SK-N-SH (cell line): ENCODE measurements around the gene FBXO31.

Experiments
- CHD2 ChIP-seq: fragments of 150-350 bp; IDR thresholded peaks from 2 replicates; pipeline ENCODE4 v1.6.1; 2018; ENCODE audit warnings: low read length; ENCODE audit not compliant: partially characterized antibody
- GABPA ChIP-seq: IDR thresholded peaks from 2 replicates; pipeline ENCODE4 v1.4.0; 2012; ENCODE audit warnings: low read depth, mild to moderate bottlenecking
- MEF2A ChIP-seq: IDR thresholded peaks from 2 replicates; pipeline ENCODE4 v1.4.0; 2012; ENCODE audit warnings: low read depth, borderline replicate concordance
- MXI1 ChIP-seq: IDR thresholded peaks from 2 replicates; pipeline ENCODE4 v1.6.1; 2012; ENCODE audit warnings: mild to moderate bottlenecking, low read depth, low read length, improper control_type of control experiment
- POLR2AphosphoS5 ChIP-seq: IDR thresholded peaks from 2 replicates; pipeline ENCODE4 v1.6.1; 2012; ENCODE audit warnings: low read depth, low read length
- RAD21 ChIP-seq: IDR thresholded peaks from 2 replicates; pipeline ENCODE4 v1.6.1; 2012; ENCODE audit warnings: mild to moderate bottlenecking, low read length
- RCOR1 ChIP-seq: fragments of 150-350 bp; IDR thresholded peaks from 2 replicates; pipeline ENCODE4 v1.6.1; 2017; ENCODE audit warnings: antibody characterized with exemption, low read length
- SIN3A ChIP-seq: IDR thresholded peaks from 2 replicates; pipeline ENCODE4 v1.6.1; 2012; ENCODE audit warnings: low read depth, mild to moderate bottlenecking, low read length, moderate library complexity, borderline replicate concordance
- TCF12 ChIP-seq: IDR thresholded peaks from 2 replicates; pipeline ENCODE4 v1.4.0; 2012
- TF ChIP-seq, protein P1 (sequence below): fragments of 200-600 bp; sonication (generic); IDR thresholded peaks from 2 replicates; pipeline ENCODE4 v1.6.1; 2017; ENCODE audit warnings: antibody characterized with exemption, mild to moderate bottlenecking, moderate library complexity
- TF ChIP-seq, protein P2 (sequence below): IDR thresholded peaks from 2 replicates; pipeline ENCODE4 v1.4.0; 2012; ENCODE audit warnings: low read depth, borderline replicate concordance
- TF ChIP-seq, protein P3 (sequence below): fragments of 150-350 bp; IDR thresholded peaks from 2 replicates; pipeline ENCODE4 v1.6.1; 2017; ENCODE audit warnings: antibody characterized with exemption, low read length, low read depth, borderline replicate concordance
- TF ChIP-seq, protein P4 (sequence below): IDR thresholded peaks from 2 replicates; pipeline ENCODE4 v1.4.0; 2012; ENCODE audit warnings: low read depth
- TF ChIP-seq, protein P5 (sequence below): fragments of 150-350 bp; IDR thresholded peaks from 2 replicates; pipeline ENCODE4 v1.6.1; 2016; ENCODE audit warnings: mild to moderate bottlenecking, low read depth, low read length

DNA sequence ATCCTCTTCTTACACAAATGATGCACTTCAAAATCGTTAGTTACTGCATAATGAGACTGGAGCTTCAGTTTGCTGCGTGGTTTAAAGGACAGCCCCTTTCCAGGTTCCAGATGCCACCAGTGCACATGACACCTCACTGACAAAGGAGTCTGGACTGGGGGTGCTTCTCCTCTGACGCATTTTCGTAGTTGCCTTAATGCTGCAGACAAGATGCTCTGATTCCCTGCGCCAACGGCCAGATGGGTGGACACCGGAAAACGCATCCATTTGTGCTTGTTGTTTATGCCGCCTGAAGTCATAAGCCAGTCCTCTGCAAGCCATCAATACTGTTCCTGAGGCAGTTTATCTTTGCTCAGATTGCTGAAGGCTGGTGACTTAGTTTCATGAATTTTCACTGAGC, 16.0 kb downstream of the FBXO31 start:
- TF ChIP-seq MXI1 (no peak), MEF2A (no peak), SIN3A (no peak), GABPA (no peak), TCF12 (no peak), RCOR1 (no peak), RAD21 (no peak), POLR2AphosphoS5 (no peak), CHD2 (no peak)
- TF ChIP-seq, protein P1, sequence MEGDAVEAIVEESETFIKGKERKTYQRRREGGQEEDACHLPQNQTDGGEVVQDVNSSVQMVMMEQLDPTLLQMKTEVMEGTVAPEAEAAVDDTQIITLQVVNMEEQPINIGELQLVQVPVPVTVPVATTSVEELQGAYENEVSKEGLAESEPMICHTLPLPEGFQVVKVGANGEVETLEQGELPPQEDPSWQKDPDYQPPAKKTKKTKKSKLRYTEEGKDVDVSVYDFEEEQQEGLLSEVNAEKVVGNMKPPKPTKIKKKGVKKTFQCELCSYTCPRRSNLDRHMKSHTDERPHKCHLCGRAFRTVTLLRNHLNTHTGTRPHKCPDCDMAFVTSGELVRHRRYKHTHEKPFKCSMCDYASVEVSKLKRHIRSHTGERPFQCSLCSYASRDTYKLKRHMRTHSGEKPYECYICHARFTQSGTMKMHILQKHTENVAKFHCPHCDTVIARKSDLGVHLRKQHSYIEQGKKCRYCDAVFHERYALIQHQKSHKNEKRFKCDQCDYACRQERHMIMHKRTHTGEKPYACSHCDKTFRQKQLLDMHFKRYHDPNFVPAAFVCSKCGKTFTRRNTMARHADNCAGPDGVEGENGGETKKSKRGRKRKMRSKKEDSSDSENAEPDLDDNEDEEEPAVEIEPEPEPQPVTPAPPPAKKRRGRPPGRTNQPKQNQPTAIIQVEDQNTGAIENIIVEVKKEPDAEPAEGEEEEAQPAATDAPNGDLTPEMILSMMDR = no peak
- TF ChIP-seq, protein P2, sequence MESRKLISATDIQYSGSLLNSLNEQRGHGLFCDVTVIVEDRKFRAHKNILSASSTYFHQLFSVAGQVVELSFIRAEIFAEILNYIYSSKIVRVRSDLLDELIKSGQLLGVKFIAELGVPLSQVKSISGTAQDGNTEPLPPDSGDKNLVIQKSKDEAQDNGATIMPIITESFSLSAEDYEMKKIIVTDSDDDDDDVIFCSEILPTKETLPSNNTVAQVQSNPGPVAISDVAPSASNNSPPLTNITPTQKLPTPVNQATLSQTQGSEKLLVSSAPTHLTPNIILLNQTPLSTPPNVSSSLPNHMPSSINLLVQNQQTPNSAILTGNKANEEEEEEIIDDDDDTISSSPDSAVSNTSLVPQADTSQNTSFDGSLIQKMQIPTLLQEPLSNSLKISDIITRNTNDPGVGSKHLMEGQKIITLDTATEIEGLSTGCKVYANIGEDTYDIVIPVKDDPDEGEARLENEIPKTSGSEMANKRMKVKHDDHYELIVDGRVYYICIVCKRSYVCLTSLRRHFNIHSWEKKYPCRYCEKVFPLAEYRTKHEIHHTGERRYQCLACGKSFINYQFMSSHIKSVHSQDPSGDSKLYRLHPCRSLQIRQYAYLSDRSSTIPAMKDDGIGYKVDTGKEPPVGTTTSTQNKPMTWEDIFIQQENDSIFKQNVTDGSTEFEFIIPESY = no peak
- TF ChIP-seq, protein P3, sequence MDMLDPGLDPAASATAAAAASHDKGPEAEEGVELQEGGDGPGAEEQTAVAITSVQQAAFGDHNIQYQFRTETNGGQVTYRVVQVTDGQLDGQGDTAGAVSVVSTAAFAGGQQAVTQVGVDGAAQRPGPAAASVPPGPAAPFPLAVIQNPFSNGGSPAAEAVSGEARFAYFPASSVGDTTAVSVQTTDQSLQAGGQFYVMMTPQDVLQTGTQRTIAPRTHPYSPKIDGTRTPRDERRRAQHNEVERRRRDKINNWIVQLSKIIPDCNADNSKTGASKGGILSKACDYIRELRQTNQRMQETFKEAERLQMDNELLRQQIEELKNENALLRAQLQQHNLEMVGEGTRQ = no peak
- TF ChIP-seq, protein P4, sequence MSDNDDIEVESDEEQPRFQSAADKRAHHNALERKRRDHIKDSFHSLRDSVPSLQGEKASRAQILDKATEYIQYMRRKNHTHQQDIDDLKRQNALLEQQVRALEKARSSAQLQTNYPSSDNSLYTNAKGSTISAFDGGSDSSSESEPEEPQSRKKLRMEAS = no peak
- TF ChIP-seq, protein P5, sequence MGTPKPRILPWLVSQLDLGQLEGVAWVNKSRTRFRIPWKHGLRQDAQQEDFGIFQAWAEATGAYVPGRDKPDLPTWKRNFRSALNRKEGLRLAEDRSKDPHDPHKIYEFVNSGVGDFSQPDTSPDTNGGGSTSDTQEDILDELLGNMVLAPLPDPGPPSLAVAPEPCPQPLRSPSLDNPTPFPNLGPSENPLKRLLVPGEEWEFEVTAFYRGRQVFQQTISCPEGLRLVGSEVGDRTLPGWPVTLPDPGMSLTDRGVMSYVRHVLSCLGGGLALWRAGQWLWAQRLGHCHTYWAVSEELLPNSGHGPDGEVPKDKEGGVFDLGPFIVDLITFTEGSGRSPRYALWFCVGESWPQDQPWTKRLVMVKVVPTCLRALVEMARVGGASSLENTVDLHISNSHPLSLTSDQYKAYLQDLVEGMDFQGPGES = no peak
